ENCODE measurements around the gene GPR39. TPM values are rescaled to one million over a fixed set of nuclear protein-coding genes. Genes with fewer than 3 reads are reported as not detected.

Gene GPR39
- total RNA-seq, 1 experiment from 2014 or later = 0.50 TPM

GRCh38 chr2:132581591-132581990 lies 165.0 kb downstream of the GPR39 start:
- H4K20me1 ChIP-seq (ENCODE audit: control insufficient read depth, insufficient read depth, insufficient read length) = no peaks in the 10 kb centered on the region
- H3K4ac ChIP-seq (ENCODE audit: low read depth, low read length) = no peak overlapping the region
- peaks cover 2% of the 10 kb centered on the region; the same call in 1 of the 2 replicates for H3K27me3 Mint-ChIP-seq (ENCODE audit: low read depth)
- no peaks in the 10 kb centered on the region for H3K27me3 ChIP-seq (ENCODE audit: insufficient read depth, low read length)
- peaks cover 10% of the 10 kb centered on the region; the same call in 1 of the 2 replicates for H3K4me1 ChIP-seq (ENCODE audit: insufficient read depth, low read length)
- H3K56ac ChIP-seq (ENCODE audit: insufficient read length, low read depth, low read length) = no peak overlapping the region
- H3K9me3 ChIP-seq (ENCODE audit: control insufficient read depth, low read depth, low read length) = no peaks in the 10 kb centered on the region
- H3K4me1 Mint-ChIP-seq = peaks cover 23 to 24% of the 10 kb centered on the region in 2 experiments
- H2BK5ac ChIP-seq (ENCODE audit: insufficient read length, low read length) = no peak overlapping the region
- H2AFZ ChIP-seq (ENCODE audit: low read length) = no peak overlapping the region
- no CpG with 5 or more reads among the region's 5 CpGs for WGBS (ENCODE audit: extremely low coverage, insufficient read length, low lambda C conversion rate)
- no peak overlapping the region for H3K4me2 ChIP-seq (ENCODE audit: insufficient read depth, insufficient read length, low read length)
- no peak overlapping the region for H4K8ac ChIP-seq (replicated peaks; ENCODE audit: insufficient read length, low read depth, low read length)
- H2BK12ac ChIP-seq (ENCODE audit: insufficient read length, low read depth, low read length) = no peak overlapping the region
- no peak overlapping the region for H2BK20ac ChIP-seq (ENCODE audit: low read depth, low read length, poor library complexity, severe bottlenecking)
- H2AK5ac ChIP-seq (ENCODE audit: insufficient read length, low read length) = no peak overlapping the region
- H3K27ac Mint-ChIP-seq = no peak overlapping the region; a peak in 1 of 7 replicates
- no peak overlapping the region for H3K27ac ChIP-seq (ENCODE audit: insufficient read length, low read depth, low read length)
- H2BK120ac ChIP-seq (ENCODE audit: low read depth, low read length, poor library complexity, severe bottlenecking) = no peak overlapping the region
- no peak overlapping the region for H3T11ph ChIP-seq (ENCODE audit: low read length)
- H3K18ac ChIP-seq (ENCODE audit: insufficient read length, low read depth, low read length) = no peak overlapping the region
- no peak overlapping the region for H4K91ac ChIP-seq (ENCODE audit: insufficient read length, low read depth, low read length)
- TF ChIP-seq CTCF (conservative IDR thresholded peaks at IDR 0.05) = no peak
- H3K79me1 ChIP-seq (ENCODE audit: insufficient read depth, low read depth, low read length, poor library complexity, severe bottlenecking) = no peaks in the 10 kb centered on the region
- H3K36me3 Mint-ChIP-seq (ENCODE audit: insufficient read depth in 1 of 3, low read depth in 3 of 3) = no peaks in the 10 kb centered on the region; a peak in 1 of 7 replicates
- no peak overlapping the region for H3K23ac ChIP-seq (ENCODE audit: insufficient read length, low read depth, low read length)
- H3K23me2 ChIP-seq (ENCODE audit: insufficient read length, low read depth, low read length, poor library complexity, severe bottlenecking) = no peaks in the 10 kb centered on the region
- H4K5ac ChIP-seq (ENCODE audit: insufficient read length, low read depth, low read length) = no peak overlapping the region
- no peak overlapping the region for H3K14ac ChIP-seq (ENCODE audit: insufficient read depth, low read length)
- no peak overlapping the region for H3K9ac ChIP-seq (ENCODE audit: extremely low read depth, insufficient read length, low read length)
- no peaks in the 10 kb centered on the region; a peak in 1 of 5 replicates for H3K9me3 Mint-ChIP-seq
- no peak overlapping the region for H2BK15ac ChIP-seq (ENCODE audit: low read depth, low read length)
- H3K4me3 Mint-ChIP-seq = no peak overlapping the region
- H3K79me2 ChIP-seq (ENCODE audit: insufficient read depth, low read length) = no peaks in the 10 kb centered on the region
- DNase-seq = no peak

Data from H9 (cell line).